ENCODE measurements around the gene GFRA4.

GFRA4 gene

DNA sequence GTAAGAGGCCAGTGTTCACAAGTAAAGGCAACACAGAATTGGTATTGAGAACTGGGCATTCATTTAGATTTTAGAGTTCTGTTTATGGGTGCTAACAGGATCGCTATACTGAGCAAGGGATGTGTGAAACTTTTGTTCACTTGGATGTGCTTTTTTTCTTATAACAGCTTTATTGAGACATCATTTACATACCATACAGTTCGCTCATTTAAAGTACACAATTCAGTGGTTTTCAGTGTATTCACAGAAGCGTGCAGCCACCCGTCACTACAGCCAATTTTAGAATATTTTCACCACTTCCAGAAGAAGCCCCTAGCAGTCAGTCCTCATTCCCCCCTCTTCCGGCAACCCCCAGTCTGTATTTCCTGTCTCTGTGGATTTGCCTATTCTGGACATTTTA, 48.7 kb downstream of the GFRA4 start:
- no peak for TF ChIP-seq GATA2 (IDR thresholded peaks at IDR 0.05; ENCODE audit: low read depth, low read length)
- no peak for TF ChIP-seq GATA3 (IDR thresholded peaks at IDR 0.05; ENCODE audit: low read depth, low read length)

DNA sequence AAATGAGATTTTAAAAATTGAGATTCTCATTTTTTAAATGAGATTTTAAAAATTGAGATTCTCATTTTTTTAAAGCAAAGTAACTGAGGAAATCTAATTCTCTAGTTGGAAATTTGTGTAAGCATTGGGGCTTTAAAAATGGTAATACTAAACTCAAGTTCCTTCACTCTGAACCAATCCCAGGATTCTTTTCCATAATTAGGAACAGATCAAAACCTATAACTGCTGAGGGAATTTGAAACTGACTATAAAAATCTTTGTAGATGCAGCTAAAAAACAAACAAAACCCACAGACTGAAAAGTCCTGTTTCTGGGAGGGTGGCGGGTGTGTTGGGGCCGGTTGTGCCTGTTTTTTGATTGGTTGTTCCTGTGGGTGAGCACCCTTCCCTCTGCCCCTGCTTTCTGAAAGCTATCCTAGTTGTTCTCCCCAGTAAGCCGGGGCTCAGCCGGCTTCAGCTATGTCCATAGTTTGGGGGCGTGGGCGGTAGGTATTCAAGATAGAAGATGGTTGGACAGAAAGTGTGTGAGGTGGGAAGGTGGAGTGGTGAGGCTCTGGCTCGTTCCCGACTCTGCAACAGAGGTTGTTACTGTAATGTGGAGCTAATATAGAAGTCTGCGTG, 49.3 kb downstream of the GFRA4 start:
- TF ChIP-seq GATA2 (IDR thresholded peaks at IDR 0.05; ENCODE audit: low read depth, low read length), result no peak
- no peak for TF ChIP-seq GATA3 (IDR thresholded peaks at IDR 0.05; ENCODE audit: low read depth, low read length)

DNA sequence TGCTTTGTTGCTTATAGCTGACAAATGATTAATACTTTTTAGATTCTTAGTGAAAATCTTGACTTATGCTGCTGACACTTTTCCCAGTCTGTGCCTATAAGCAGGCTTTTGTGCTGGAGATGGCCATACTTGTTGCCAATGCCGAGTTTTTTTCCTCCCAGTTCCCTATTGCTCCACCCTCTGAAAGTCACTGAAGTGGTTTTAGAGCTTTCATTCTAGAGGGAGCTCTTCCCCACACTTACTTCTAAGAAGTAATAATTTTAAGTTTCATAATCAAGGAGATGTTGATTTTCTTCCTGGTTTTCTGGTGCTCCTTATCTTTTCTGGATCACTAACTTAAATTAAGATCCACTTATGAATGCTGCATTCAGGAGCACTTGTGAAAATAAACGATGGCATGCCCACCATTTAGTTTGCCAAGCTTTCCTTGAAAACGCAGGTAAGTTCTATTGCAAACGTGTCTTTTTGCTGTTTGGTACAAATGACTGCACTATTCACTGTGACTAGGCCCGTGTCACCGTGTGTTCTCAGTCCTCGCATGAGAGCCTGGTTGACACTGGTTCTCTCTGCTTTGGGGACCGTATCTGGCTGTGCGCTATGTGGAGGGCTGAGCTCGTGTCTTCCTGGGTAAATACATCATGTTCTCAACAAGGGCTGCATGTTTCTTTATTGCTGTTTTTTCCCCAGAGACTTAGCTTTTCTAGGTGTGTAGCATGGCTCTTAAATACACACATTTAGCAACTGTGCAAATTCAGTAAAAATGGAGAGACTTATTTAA, 50.2 kb downstream of the GFRA4 start:
- TF ChIP-seq GATA3 (IDR thresholded peaks at IDR 0.05; ENCODE audit: low read depth, low read length), result no peak
- TF ChIP-seq GATA2 (IDR thresholded peaks at IDR 0.05; ENCODE audit: low read depth, low read length), result no peak

DNA sequence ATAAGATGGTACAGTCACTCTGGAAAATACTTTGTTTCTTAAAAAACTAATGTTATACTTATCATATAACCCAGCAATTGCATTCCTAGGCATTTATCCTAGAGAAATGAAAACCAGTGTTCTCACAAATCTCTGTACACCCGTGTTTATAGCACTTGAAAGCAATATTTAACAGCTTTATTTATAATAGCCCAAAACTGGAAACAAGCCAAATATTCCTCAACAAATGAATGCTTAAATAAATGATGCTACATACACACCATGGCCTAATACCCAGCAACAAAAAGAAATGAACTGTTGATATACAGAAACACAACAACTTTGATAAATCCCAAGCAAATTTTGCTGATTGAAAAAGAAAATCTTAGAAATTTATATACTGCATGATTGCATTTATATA, 51.3 kb downstream of the GFRA4 start:
- TF ChIP-seq GATA2 (IDR thresholded peaks at IDR 0.05; ENCODE audit: low read depth, low read length) (no peak), GATA3 (IDR thresholded peaks at IDR 0.05; ENCODE audit: low read depth, low read length) (no peak)

Data from SH-SY5Y (cell line).